GM10847 (cell line): ENCODE results near the gene RANBP3.

Source experiments
- POLR2A ChIP-seq: IDR thresholded peaks from 2 replicates; pipeline ENCODE4 v1.6.1; 2011; ENCODE audit not compliant: insufficient read length; ENCODE audit errors: extremely low read depth

RANBP3 gene

GRCh38 chr19:5966215-5966614, 11.7 kb downstream of the RANBP3 start:
- no peak for TF ChIP-seq POLR2A

GRCh38 chr19:5964816-5965565, 12.9 kb downstream of the RANBP3 start:
- TF ChIP-seq POLR2A: no peak

GRCh38 chr19:5963855-5964254, 14.1 kb downstream of the RANBP3 start:
- TF ChIP-seq POLR2A: no peak

- no peak for TF ChIP-seq POLR2A
These were observed 15.7 kb downstream of the RANBP3 start for GRCh38 chr19:5961969-5962945.

GRCh38 chr19:5960005-5961001, 17.6 kb downstream of the RANBP3 start:
- TF ChIP-seq POLR2A: no peak

GRCh38 chr19:5959260-5960004, 18.5 kb downstream of the RANBP3 start:
- TF ChIP-seq POLR2A: no peak

- TF ChIP-seq POLR2A: no peak
These were observed 19.2 kb downstream of the RANBP3 start for GRCh38 chr19:5958851-5959122.

GRCh38 chr19:5958074-5958850, 19.7 kb downstream of the RANBP3 start:
- TF ChIP-seq POLR2A: no peak

- no peak for TF ChIP-seq POLR2A
These were observed 20.8 kb downstream of the RANBP3 start for GRCh38 chr19:5957170-5957569.

GRCh38 chr19:5956728-5957127, 21.2 kb downstream of the RANBP3 start:
- no peak for TF ChIP-seq POLR2A

- no peak for TF ChIP-seq POLR2A
These were observed 21.6 kb downstream of the RANBP3 start for GRCh38 chr19:5956323-5956722.

- TF ChIP-seq POLR2A: no peak
These were observed 22.4 kb downstream of the RANBP3 start for GRCh38 chr19:5955636-5955935.

GRCh38 chr19:5954293-5954692, 23.6 kb downstream of the RANBP3 start:
- no peak for TF ChIP-seq POLR2A

GRCh38 chr19:5953680-5954213, 24.2 kb downstream of the RANBP3 start:
- no peak for TF ChIP-seq POLR2A

- TF ChIP-seq POLR2A: no peak
These were observed 24.8 kb downstream of the RANBP3 start for GRCh38 chr19:5953030-5953589.
